ENCODE measurements around the gene MRPL20.
A peak's percentile ranks its signal among the peaks of the same experiment; 100 is the strongest.

Gene MRPL20

GRCh38 chr1:1359664-1360468, 47.2 kb downstream of the MRPL20 start:
- DNase-seq, result no peak

DNA sequence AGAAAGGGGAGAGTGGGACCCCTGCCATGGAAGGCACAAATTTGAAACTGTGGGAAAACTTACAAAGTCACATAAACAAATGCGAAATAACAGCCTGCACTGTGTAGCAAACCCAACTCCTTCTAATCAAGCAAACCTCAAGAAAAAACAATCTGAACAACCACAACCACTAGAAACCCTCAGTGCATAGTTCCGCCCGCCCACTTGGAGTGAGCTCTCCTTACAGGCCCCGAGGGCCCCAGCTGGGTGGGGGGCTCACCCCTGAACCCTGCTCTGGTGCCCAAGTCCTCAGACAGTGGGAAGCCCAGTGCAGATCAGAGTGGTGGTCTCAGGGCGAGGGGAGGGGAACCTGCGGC, 47.8 kb downstream of the MRPL20 start:
- peak; percentile 25 for DNase-seq

DNA sequence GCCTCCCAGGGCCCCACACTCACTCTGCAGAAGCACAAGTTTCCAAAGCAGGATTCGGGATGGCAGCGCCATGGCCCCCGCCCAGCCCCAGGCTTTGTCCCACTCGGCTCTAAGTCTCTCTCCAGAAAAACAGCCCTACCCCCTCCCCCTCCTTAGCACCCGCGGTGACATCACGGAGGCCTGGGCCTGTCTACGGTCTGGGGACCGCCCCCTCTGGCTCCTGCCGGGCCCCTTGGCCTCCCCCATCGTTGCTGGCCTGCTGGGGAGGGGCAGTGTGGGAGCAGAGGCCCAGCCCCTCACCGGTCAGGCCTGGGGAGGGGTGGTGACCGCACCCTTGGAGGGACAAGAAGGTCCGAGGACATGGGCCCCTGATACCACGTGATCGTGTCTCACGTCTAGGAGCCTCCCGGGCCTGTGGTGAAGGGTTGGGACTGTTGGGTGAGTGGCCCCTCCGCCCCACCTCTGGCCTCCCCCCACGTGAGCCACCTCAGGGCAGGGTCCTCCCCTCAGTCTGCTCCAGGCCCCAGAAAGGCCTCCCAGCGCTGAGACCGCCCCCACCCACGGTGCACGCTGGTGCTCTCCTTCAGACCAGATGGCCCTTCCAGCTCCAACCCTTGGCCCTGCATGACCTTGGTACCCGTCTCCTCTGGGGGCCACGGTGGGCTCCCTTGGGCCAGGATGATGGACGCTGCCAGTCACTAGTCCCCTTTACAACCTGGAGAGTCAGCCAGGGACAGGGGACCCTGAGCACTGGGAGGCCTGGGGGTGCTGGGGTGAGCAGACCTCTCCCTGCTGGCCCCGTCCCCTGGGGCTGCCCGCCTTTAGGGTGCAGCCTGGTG, 48.4 kb downstream of the MRPL20 start, which contains the start of gene MXRA8:
TSS of gene MXRA8 (minus strand) at position 123 of the 839 bp plus-strand sequence. CDS start at position 72, 51 bp downstream.
- DNase-seq, result peak; percentile 14

DNA sequence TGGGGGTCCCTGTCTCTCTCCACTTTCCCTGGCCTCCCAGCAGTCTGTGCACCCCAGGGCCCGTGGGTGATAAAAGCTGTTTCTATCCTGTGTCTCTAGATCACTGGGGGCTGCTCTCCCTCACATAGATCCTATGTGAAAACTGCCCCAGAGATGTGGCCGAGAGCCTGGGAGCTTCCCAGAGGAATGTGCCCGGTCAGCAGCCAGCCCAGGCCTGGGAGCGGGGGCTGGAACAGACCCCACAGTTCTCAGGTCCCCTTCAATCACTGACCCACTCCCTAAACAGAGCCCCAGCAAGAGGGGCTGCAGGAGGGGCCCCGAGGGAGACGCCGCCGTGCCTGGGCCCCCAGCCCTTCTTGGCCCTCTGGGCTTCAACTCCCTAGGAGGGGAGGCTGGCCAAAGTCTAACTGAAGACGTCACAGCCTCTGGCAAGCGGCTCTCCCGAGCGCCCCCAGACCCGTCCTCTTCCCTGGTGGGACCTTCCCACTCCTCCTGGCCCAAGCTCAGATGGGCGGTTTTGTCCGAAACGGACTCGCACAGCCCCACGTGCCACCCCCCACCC, 49.1 kb downstream of the MRPL20 start:
- DNase-seq, result no peak

GRCh38 chr1:1356796-1357401, 50.2 kb downstream of the MRPL20 start:
- DNase-seq, result no peak

GRCh38 chr1:1356166-1356795, 50.8 kb downstream of the MRPL20 start:
- DNase-seq, result no peak

- DNase-seq, result no peak
Measured at GRCh38 chr1:1355416-1355815, 51.7 kb downstream of the MRPL20 start.

DNA sequence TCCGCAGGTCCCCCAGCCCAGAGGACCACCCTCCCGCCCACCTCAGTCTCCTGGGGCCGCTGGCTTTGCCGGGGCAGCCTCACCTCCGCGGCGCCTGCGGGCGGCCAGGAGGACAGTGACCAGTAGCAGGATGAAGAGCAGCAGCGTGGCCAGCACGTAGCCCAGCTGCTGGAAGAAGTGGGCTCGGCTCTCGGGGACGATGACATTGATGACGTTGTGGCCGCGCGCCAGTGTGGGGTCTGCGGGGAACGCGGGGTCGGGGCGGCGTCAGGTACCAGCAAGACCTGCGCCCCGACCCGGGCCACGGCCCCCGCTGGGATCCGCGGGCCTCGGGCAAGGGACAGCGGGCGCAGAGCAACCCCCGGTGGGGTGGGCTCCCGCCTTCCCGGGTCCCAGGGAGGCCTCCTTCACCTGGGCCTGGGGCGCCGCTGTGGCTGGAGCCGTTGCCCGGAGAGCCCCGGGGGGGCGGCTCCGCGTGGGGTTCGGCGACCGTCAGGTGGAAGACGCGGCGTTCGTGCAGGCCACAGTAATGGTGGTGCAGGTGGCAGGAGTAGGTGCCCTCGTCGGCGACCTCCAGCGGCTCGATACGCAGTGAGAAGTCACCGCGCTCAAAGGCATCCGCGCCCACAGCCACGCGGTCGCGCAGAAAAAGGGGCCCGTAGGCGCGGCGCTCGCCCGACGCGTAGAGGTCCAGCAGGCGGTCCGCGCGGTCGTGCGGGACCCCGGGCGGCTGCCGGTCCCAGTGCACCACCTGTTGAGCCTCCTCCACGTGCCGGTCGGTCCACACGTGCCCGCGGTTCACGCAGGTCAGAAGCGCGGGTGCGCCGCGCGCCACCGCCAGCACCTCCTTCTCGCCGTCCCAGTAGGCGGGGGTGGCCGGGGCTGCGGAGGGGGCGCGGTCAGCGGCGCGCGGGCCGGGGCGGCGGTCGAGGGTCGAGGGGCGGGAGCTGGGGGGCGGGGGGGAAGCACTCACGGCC, 52.5 kb downstream of the MRPL20 start:
- peak; percentile 46 for DNase-seq

- DNase-seq, result no peak
Measured at GRCh38 chr1:1353389-1354151, 53.5 kb downstream of the MRPL20 start.

DNA sequence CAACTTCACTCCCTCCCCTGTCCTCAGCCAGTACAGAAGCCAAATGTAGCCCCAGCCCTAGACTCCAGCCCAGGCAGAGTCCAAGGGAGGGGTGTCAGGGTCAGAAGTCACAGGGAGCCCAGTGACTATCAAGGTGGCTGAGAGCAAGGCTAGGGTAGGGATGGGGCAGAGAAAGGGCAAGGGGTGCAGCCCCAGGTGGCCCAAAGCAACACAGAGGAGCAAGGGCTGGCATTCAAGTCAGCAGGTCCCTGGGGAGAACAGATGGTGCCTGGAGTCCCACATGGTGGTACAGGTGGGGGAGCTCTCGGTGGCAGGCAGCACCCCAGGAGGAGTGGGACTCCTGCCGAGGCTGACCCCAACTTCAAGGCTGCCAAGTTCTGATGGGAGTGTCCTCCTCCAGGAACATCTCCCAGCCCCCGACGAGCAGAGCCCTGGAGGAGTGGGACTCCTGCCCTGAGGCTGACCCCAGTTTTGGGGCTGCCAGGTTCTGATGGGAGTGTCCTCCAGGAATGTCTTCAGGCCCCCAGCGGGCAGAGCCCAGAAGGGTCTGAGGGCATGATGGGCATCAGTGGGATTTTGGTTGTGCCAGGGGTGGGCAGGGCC, 54.2 kb downstream of the MRPL20 start:
- DNase-seq, result no peak
